Glomerular visceral epithelial cell (primary cell): ENCODE results near the gene PICALM.
A peak's percentile ranks its signal among the peaks of the same experiment; 100 is the strongest.

Experiments
- DNase-seq: peaks from one replicate; pipeline ENCODE4 v3.0.0-alpha.2; 2016; ENCODE audit errors: extremely low spot score

The PICALM gene

GRCh38 chr11:86047275-86047991, 21.5 kb downstream of the PICALM start:
- peak; percentile 26 for DNase-seq

GRCh38 chr11:86046116-86046515, 22.8 kb downstream of the PICALM start:
- no peak for DNase-seq

- DNase-seq = no peak
These were observed 24.9 kb downstream of the PICALM start for GRCh38 chr11:86043765-86044503.

GRCh38 chr11:86041975-86042378, 26.9 kb downstream of the PICALM start:
- peak; percentile 85 for DNase-seq

GRCh38 chr11:86040919-86041850, 27.7 kb downstream of the PICALM start:
- no peak for DNase-seq

- no peak for DNase-seq
These were observed 29.8 kb downstream of the PICALM start for GRCh38 chr11:86039094-86039493.

- DNase-seq = no peak
These were observed 31.1 kb downstream of the PICALM start for GRCh38 chr11:86037743-86038142.

GRCh38 chr11:86035920-86036319, 33.0 kb downstream of the PICALM start:
- DNase-seq = no peak

- no peak for DNase-seq
These were observed 33.7 kb downstream of the PICALM start for GRCh38 chr11:86035164-86035563.

- no peak for DNase-seq
These were observed 34.2 kb downstream of the PICALM start for GRCh38 chr11:86034710-86035109.

GRCh38 chr11:86021377-86021776, 47.5 kb downstream of the PICALM start:
- DNase-seq = no peak

- no peak for DNase-seq
These were observed 50.6 kb downstream of the PICALM start for GRCh38 chr11:86018249-86018648.

- no peak for DNase-seq
These were observed 52.4 kb downstream of the PICALM start for GRCh38 chr11:86016451-86016850.

- no peak for DNase-seq
These were observed 53.2 kb downstream of the PICALM start for GRCh38 chr11:86015699-86016098.

- DNase-seq = no peak
These were observed 54.7 kb downstream of the PICALM start for GRCh38 chr11:86014221-86014620.

GRCh38 chr11:86013713-86014112, 55.2 kb downstream of the PICALM start:
- DNase-seq = no peak

- no peak for DNase-seq
These were observed 57.7 kb downstream of the PICALM start for GRCh38 chr11:86011175-86011574.

GRCh38 chr11:86003654-86004053, 65.2 kb downstream of the PICALM start:
- DNase-seq = no peak

GRCh38 chr11:86002431-86002830, 66.5 kb downstream of the PICALM start:
- DNase-seq = no peak

- DNase-seq = no peak
These were observed 77.4 kb downstream of the PICALM start for GRCh38 chr11:85991508-85991907.

- DNase-seq = no peak
These were observed 79.1 kb downstream of the PICALM start for GRCh38 chr11:85989746-85990145.

- DNase-seq = no peak
These were observed 80.1 kb downstream of the PICALM start for GRCh38 chr11:85988780-85989179.
